Type B pancreatic cell (in vitro differentiated cells): ENCODE data around the gene NRDC. TPM values are rescaled to one million over a fixed set of nuclear protein-coding genes. Genes with fewer than 3 reads are reported as not detected.

Source experiments
- DNase-seq: peaks from one replicate; pipeline ENCODE4 v3.0.0; 2021; ENCODE audit warnings: mixed read lengths; ENCODE audit not compliant: unreplicated experiment; ENCODE audit errors: extremely low spot score
- H3K27ac Mint-ChIP-seq: 2 replicates; pipeline ENCODE4 v1.8.0; 2021; ENCODE audit warnings: mild to moderate bottlenecking, mixed read lengths
- H3K27me3 Mint-ChIP-seq: 2 replicates; pipeline ENCODE4 v1.8.0; 2021; ENCODE audit warnings: mixed read lengths
- H3K36me3 Mint-ChIP-seq: 2 replicates; pipeline ENCODE4 v1.8.0; 2021; ENCODE audit warnings: mixed read lengths
- H3K4me1 Mint-ChIP-seq: one replicate; pipeline ENCODE4 v1.8.0; 2021; ENCODE audit warnings: mixed read lengths; ENCODE audit not compliant: unreplicated experiment
- H3K4me3 Mint-ChIP-seq: 2 replicates; pipeline ENCODE4 v1.8.0; 2021; ENCODE audit warnings: mild to moderate bottlenecking, mixed read lengths
- H3K9me3 Mint-ChIP-seq: 2 replicates; pipeline ENCODE4 v1.8.0; 2021; ENCODE audit warnings: mixed read lengths
- total RNA-seq: library from RNA; stranded (reverse); gene quantifications from 2 replicates; pipeline ENCODE4 v1.2.1, GENCODE V29; 2021; ENCODE audit warnings: low replicate concordance
- TF ChIP-seq, protein P1 (sequence below): fragments of 200-600 bp; sonication (generic); conservative IDR thresholded peaks from 2 replicates; pipeline ENCODE4 v1.5.0; 2021; ENCODE audit warnings: antibody characterized with exemption, mild to moderate bottlenecking

Gene NRDC
- total RNA-seq, 1 donor from 2014 or later = 134 TPM

DNA sequence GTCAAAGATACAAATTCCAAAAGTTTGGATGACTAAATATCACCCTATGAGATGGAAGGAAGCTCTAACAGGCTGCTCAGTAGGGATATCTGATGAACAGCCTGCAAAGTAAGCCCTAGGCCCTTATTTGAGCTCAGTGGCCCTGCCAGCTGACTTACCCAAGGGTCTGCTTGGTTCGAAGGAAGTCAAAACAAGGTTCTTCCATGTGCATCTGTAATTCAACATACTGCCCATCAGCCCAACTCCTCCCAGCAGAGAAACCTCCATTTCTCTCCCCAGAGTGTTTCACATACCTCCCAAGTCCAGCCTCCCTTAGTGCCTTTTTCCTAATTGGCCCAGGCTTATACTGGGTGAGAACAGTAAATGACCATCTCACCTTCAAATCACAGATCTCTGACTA is 86.6 kb downstream of the NRDC start:
- H3K36me3 Mint-ChIP-seq = peaks cover 49% of the 10 kb centered on the region

DNA sequence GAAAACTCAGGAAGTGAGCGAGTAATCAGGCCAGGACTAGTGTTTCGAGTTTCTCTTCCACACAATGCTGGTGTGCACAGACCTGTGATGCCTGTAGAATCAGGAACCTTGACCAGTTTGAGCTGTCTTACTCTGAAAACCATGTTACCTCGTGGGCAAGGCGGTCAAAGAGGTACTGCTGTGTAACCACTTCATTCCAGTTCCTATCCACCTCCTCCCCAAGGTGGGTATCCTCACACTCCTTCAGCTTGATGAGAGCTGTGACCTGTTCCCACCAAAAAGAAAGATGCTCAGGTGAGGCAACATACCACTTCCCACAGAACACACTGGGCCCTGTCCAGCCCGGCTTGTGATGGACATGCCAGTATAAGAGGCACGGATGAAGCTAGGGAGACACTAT is 88.1 kb downstream of the NRDC start:
- H3K4me1 Mint-ChIP-seq = no peaks in the 10 kb centered on the region
- H3K27me3 Mint-ChIP-seq = no peaks in the 10 kb centered on the region
- H3K4me3 Mint-ChIP-seq = no peak overlapping the region
- no peaks in the 10 kb centered on the region for H3K9me3 Mint-ChIP-seq
- TF ChIP-seq, protein P1, sequence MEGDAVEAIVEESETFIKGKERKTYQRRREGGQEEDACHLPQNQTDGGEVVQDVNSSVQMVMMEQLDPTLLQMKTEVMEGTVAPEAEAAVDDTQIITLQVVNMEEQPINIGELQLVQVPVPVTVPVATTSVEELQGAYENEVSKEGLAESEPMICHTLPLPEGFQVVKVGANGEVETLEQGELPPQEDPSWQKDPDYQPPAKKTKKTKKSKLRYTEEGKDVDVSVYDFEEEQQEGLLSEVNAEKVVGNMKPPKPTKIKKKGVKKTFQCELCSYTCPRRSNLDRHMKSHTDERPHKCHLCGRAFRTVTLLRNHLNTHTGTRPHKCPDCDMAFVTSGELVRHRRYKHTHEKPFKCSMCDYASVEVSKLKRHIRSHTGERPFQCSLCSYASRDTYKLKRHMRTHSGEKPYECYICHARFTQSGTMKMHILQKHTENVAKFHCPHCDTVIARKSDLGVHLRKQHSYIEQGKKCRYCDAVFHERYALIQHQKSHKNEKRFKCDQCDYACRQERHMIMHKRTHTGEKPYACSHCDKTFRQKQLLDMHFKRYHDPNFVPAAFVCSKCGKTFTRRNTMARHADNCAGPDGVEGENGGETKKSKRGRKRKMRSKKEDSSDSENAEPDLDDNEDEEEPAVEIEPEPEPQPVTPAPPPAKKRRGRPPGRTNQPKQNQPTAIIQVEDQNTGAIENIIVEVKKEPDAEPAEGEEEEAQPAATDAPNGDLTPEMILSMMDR = no peak
- H3K27ac Mint-ChIP-seq = no peak overlapping the region
- no peak for DNase-seq
- peaks cover 60% of the 10 kb centered on the region for H3K36me3 Mint-ChIP-seq

More for the DNA sequence above, 86.6 kb downstream of the NRDC start:
- DNase-seq = no peak
- H3K27me3 Mint-ChIP-seq = no peaks in the 10 kb centered on the region
- no peak overlapping the region for H3K4me3 Mint-ChIP-seq
- H3K4me1 Mint-ChIP-seq = no peaks in the 10 kb centered on the region
- H3K27ac Mint-ChIP-seq = no peak overlapping the region
- no peaks in the 10 kb centered on the region for H3K9me3 Mint-ChIP-seq
- TF ChIP-seq, protein P1 = no peak

DNA sequence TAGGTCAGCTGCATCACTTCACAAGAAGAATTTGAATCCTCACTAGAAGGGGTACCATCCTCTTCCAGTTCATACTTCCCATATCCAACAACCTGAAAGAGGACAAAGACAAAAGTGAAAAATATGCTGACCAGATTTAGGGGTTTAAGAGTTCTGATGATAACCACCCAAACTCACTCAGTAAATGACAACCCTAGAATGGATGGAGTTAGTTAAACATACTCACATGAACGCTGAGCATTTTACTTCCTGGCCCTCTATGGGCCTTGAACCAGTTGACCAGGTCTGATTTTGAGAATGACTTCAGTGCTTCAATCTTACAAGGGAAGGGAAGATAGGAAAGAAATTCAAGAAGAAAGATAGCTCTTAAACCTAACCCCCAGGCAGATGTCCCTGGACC is 89.2 kb downstream of the NRDC start:
- no peak for DNase-seq
- Mint-ChIP-seq H3K36me3 (peaks cover 58% of the 10 kb centered on the region), H3K27me3 (no peaks in the 10 kb centered on the region), H3K27ac (peak overlapping the region; percentile 8), H3K4me3 (no peak overlapping the region), H3K4me1 (no peaks in the 10 kb centered on the region), H3K9me3 (no peaks in the 10 kb centered on the region)
- TF ChIP-seq, protein P1 = no peak

DNA sequence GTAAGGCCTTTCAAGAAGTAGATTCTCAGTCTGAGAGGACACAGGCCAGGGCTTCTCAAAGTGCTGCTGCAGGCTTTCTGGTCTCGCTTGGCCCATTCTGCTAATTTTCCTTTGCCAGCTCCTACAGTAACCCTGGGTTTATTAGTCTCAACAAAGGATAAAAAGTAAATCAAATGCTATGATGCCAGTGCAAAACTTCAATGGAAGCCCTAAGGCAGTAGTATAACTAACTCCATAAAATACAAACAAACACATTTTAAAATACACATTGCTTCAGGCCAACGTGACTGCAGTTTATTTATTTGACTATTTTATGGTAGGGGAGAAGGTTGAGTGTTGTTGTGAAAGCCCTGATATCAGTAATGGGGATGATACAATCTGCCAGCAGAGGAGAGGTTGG is 89.6 kb downstream of the NRDC start:
- H3K36me3 Mint-ChIP-seq = peaks cover 60% of the 10 kb centered on the region
- no peaks in the 10 kb centered on the region for H3K4me1 Mint-ChIP-seq
- no peaks in the 10 kb centered on the region for H3K9me3 Mint-ChIP-seq
- no peak overlapping the region for H3K4me3 Mint-ChIP-seq
- H3K27ac Mint-ChIP-seq = peak overlapping the region; percentile 8
- TF ChIP-seq, protein P1 = no peak
- no peak for DNase-seq
- no peaks in the 10 kb centered on the region for H3K27me3 Mint-ChIP-seq

DNA sequence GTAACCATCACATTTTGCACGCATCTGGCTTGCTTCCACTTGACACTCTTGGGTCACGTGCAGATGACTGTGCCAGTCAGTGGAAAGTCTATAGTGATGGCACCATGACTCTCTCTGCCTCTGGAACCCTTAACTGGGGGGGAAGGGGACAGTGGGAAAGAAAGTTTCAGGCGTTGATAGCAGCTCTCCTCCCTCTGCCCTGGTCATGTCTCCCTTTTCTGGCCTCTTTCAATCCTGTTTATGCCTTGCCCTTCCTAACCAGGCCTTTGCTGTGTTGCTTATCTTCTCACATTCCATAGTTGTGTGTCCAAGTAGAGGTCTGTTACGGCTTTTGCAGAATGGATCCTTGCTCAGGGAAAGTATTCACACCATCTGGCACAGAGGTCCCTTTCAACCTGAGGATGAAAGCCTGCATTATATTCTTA is 93.5 kb downstream of the NRDC start:
- no peaks in the 10 kb centered on the region for H3K27me3 Mint-ChIP-seq
- DNase-seq = no peak
- H3K27ac Mint-ChIP-seq = no peak overlapping the region
- H3K9me3 Mint-ChIP-seq = no peaks in the 10 kb centered on the region
- no peaks in the 10 kb centered on the region for H3K4me1 Mint-ChIP-seq
- no peak overlapping the region for H3K4me3 Mint-ChIP-seq
- TF ChIP-seq, protein P1 = no peak
- peaks cover 56% of the 10 kb centered on the region for H3K36me3 Mint-ChIP-seq

DNA sequence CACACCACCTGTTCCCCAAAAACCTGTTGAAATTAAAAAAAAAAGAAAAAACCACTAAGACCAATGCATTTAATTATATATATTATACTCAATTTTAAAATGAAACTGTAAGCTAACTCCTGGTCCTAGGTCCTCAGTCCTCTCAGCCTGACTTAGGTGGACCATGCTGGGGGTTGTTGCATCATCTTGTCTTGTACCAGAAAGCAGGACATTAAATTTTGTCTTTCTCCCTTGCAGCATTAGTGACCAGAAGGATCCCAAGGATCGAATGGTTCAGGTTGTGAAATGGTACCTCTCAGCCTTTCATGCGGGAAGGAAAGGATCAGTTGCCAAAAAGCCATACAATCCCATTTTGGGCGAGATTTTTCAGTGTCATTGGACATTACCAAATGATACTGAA is 97.6 kb downstream of the NRDC start:
- no peak for DNase-seq
- Mint-ChIP-seq H3K4me1 (no peaks in the 10 kb centered on the region), H3K4me3 (no peak overlapping the region), H3K36me3 (peaks cover 43% of the 10 kb centered on the region), H3K27me3 (no peaks in the 10 kb centered on the region), H3K9me3 (no peaks in the 10 kb centered on the region), H3K27ac (no peak overlapping the region)
- TF ChIP-seq, protein P1 = no peak
